GM12892 (cell line): ENCODE results near the gene PHF19.

ENCODE experiments used
- DNase-seq: peaks from one replicate; pipeline ENCODE4 v3.0.0; 2011; ENCODE audit not compliant: insufficient read length
- FAIRE-seq: peaks from 2 replicates; lab custom pipeline; 2011; peaks lifted over from hg19 to GRCh38; lab: Jason Lieb, UNC
- POLR2A ChIP-seq: IDR thresholded peaks from 2 replicates; pipeline ENCODE4 v1.6.1; 2011; ENCODE audit warnings: low read depth, low read length, control low read depth
- POLR2AphosphoS5 ChIP-seq: IDR thresholded peaks from 2 replicates; pipeline ENCODE4 v1.6.1; 2011; ENCODE audit warnings: low read depth, low read length, control low read depth
- TAF1 ChIP-seq: IDR thresholded peaks from 2 replicates; pipeline ENCODE4 v1.6.1; 2011; ENCODE audit warnings: low read depth, mild to moderate bottlenecking, control low read depth, low read length, borderline replicate concordance

Gene PHF19

GRCh38 chr9:120857481-120857880 is 19.5 kb downstream of the PHF19 start:
- FAIRE-seq: no peak
- DNase-seq: no peak
- TF ChIP-seq POLR2AphosphoS5 (no peak), POLR2A (no peak), TAF1 (no peak)

- no peak for DNase-seq
- FAIRE-seq: no peak
- TF ChIP-seq POLR2A (0 out of 2 replicates have a peak, but pooled peaks have one; percentile 8), POLR2AphosphoS5 (no peak), TAF1 (no peak)
Observed at GRCh38 chr9:120856700-120857099, 20.3 kb downstream of the PHF19 start.

GRCh38 chr9:120855827-120856670 is 20.9 kb downstream of the PHF19 start:
- TF ChIP-seq TAF1 (no peak), POLR2A (no peak), POLR2AphosphoS5 (0 out of 2 replicates have a peak, but pooled peaks have one; percentile 11)
- FAIRE-seq: no peak
- DNase-seq: no peak

- no peak for DNase-seq
- no peak for FAIRE-seq
- TF ChIP-seq TAF1 (no peak), POLR2AphosphoS5 (no peak), POLR2A (no peak)
Observed at GRCh38 chr9:120854596-120855327, 22.2 kb downstream of the PHF19 start.

DNA sequence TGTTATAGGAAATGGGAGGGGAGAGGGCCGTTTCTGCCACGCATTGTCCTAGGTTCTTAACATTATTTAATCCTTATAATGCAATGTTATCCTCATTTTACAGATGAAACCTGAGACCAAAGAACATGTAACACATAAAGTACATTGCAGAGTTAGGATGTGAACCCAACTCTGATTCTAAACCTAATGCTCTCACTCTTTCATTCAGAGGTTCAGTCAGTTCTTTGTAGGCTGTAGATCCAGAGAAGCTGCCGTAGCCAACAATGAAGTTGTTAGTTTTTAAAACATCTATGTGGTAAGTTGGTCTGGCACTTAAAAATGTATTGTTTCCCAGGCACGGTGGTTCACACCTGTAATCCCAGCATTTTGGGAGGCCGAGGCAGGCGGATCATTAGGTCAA is 23.8 kb downstream of the PHF19 start:
- DNase-seq (no peak), FAIRE-seq (no peak)
- no peak for TF ChIP-seq POLR2A
- no peak for TF ChIP-seq POLR2AphosphoS5
- TF ChIP-seq TAF1: no peak

DNA sequence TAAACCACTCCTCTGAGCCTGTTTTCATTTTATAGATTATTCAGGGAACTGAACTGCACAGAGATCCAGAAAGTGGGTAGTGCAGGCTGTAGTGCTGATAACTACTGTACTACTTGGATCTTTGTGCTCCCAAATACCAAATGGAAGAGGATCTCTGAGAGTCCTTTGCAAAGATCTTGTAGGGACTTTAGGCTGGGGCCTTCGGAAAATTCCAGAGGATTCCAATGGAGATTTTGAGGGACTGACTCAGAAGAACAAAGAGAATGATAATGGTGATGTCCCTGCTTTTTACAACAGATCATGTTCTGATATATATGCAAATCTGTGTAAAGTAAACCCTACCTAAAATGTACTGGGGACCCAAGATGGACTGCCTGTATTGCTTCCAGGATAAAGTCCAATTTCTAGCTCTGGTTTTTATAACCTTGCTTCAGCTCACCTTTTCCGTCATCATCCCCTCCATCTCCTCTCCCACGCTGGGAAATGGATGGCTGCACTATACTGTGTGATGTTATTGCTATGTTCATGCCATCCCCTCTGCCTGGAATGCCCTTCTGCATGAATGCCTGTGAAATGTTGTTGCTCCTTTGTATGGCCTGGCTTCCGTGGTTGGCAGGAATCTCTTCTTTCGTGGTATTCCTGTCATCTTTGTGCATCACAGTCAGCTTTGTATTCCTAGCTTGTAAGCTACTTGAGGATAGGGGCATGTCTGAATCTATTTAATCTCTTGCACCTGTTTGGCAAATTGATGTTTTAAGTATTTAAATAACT is 24.6 kb downstream of the PHF19 start:
- FAIRE-seq (no peak), DNase-seq (no peak)
- TF ChIP-seq POLR2A (peak; percentile 62), TAF1 (no peak), POLR2AphosphoS5 (peak; percentile 46; the same call in 1 of the 2 replicates)

GRCh38 chr9:120851449-120851848 is 25.5 kb downstream of the PHF19 start:
- FAIRE-seq: no peak
- no peak; the same call in 1 of the 2 replicates for TF ChIP-seq POLR2AphosphoS5
- TF ChIP-seq TAF1: no peak
- no peak for TF ChIP-seq POLR2A
- no peak for DNase-seq

GRCh38 chr9:120850315-120850714 is 26.7 kb downstream of the PHF19 start:
- FAIRE-seq: no peak
- no peak for TF ChIP-seq POLR2AphosphoS5
- no peak for TF ChIP-seq POLR2A
- no peak for TF ChIP-seq TAF1
- no peak for DNase-seq

GRCh38 chr9:120846906-120847305 is 30.1 kb downstream of the PHF19 start:
- FAIRE-seq (no peak), DNase-seq (no peak)
- TF ChIP-seq POLR2AphosphoS5: no peak
- TF ChIP-seq POLR2A: no peak
- no peak for TF ChIP-seq TAF1

DNA sequence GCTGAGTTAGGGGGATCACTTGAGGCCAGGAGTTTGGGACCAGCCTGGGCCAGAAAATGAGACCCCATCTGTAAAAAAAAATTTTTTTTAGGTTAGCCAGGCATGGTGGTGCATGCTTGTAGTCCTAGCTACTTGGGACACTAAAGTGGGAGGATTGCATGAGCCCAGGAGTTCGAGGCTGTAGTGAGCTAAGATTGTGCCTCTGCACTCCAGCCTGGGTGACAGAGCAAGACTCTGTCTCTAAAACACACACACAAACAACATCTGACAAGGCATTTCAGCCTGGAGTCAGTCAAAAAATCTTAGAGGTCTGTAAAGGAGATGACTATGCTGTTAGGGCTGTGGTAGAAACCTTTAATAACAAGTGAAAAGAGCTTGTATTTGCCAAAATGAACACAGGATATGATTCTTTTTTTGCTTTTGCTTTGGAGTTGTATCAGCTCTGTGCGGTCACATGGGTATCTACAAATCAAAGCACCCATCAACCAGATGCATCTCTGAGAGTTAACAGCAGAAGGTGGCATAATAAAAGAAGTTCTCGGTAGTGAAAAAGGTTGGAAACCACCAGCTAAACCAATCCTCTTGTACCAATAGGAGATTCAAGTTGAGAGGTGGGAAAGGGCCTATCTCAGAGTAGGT is 30.6 kb downstream of the PHF19 start:
- DNase-seq (no peak), FAIRE-seq (no peak)
- TF ChIP-seq TAF1 (no peak), POLR2A (no peak), POLR2AphosphoS5 (no peak)
